ENCODE results near the gene LYG1. TPM values are rescaled to one million over a fixed set of nuclear protein-coding genes. Genes with fewer than 3 reads are reported as not detected.
"Not testable (repeated sequence)": the region's sequence is repeated elsewhere in the genome, so short reads cannot be mapped to it uniquely, and the experiment has no call there.

The LYG1 gene
- total RNA-seq: 1 to 10 TPM in 2 of 4 donors, under 1 TPM in 1, not detected in 1; 0.40 to 2.0 (median 1.8) TPM

GRCh38 chr2:99301097-99301496, at the start of gene LYG1:
Gene LYG1 (minus strand): TSS chr2:99301197. CDS start chr2:99295670, 5,527 bp downstream.
- 96 to 98% methylated on average over 2 of the region's 2 CpGs for WGBS, 2 donors
- H3K9me3 ChIP-seq; DNase-seq; H3K27me3 ChIP-seq; H3K4me3 ChIP-seq (replicated peaks in 1 of 3); intact Hi-C loops (cut with DNase I); H3K27ac ChIP-seq; H3K36me3 ChIP-seq; H3K4me1 ChIP-seq: not testable (repeated sequence)

- Histone ChIP-seq H3K27ac (no peak overlapping the region), H3K36me3 (no peaks in the 10 kb centered on the region), H3K27me3 (no peaks in the 10 kb centered on the region), H3K4me3 (replicated peaks in 1 of 3) (no peak overlapping the region), H3K4me1 (peaks cover 0 to 3% of the 10 kb centered on the region in 2 donors), H3K9me3 (no peaks in the 10 kb centered on the region)
- TF ChIP-seq POLR2A (IDR thresholded peaks at IDR 0.05): no peak
- no peak for TF ChIP-seq CTCF (IDR thresholded peaks at IDR 0.05)
- no peak for DNase-seq
- intact Hi-C loops (cut with DNase I): no loop called here
Observed at GRCh38 chr2:99350194-99350593, 49.2 kb upstream of the LYG1 start.

GRCh38 chr2:99348173-99348572, 47.2 kb upstream of the LYG1 start:
- intact Hi-C loops (cut with DNase I): no loop called here
- no peak for DNase-seq
- no peak overlapping the region for H3K4me3 ChIP-seq (replicated peaks in 1 of 3)
- TF ChIP-seq CTCF (IDR thresholded peaks at IDR 0.05) (no peak), POLR2A (IDR thresholded peaks at IDR 0.05) (no peak)
- H3K9me3 ChIP-seq: no peaks in the 10 kb centered on the region
- H3K27me3 ChIP-seq: no peaks in the 10 kb centered on the region
- WGBS, 2 donors: 90 to 92% methylated on average over 3 of the region's 3 CpGs
- peaks cover 0 to 3% of the 10 kb centered on the region in 2 donors for H3K4me1 ChIP-seq
- H3K27ac ChIP-seq: no peak overlapping the region
- H3K36me3 ChIP-seq: no peaks in the 10 kb centered on the region

- no peak for DNase-seq
- TF ChIP-seq CTCF (IDR thresholded peaks at IDR 0.05): no peak
- TF ChIP-seq POLR2A (IDR thresholded peaks at IDR 0.05): no peak
- no peak overlapping the region for H3K4me3 ChIP-seq (replicated peaks in 1 of 3)
- H3K9me3 ChIP-seq: no peaks in the 10 kb centered on the region
- no peaks in the 10 kb centered on the region for H3K27me3 ChIP-seq
- H3K36me3 ChIP-seq: no peaks in the 10 kb centered on the region
- H3K27ac ChIP-seq: no peak overlapping the region
- intact Hi-C loops (cut with DNase I): no loop called here
- peaks cover 0 to 3% of the 10 kb centered on the region in 2 donors for H3K4me1 ChIP-seq
Observed at GRCh38 chr2:99346218-99346617, 45.2 kb upstream of the LYG1 start.

- H3K4me1 ChIP-seq; H3K9me3 ChIP-seq; H3K27ac ChIP-seq; H3K4me3 ChIP-seq (replicated peaks in 1 of 3); DNase-seq; H3K27me3 ChIP-seq; H3K36me3 ChIP-seq; intact Hi-C loops (cut with DNase I): not testable (repeated sequence)
- 94 to 95% methylated on average over 7 of the region's 7 CpGs for WGBS, 2 donors
Observed at GRCh38 chr2:99345446-99345845, 44.4 kb upstream of the LYG1 start.

- Histone ChIP-seq H3K9me3 (no peaks in the 10 kb centered on the region), H3K4me1 (peaks cover 6% of the 10 kb centered on the region in 2 donors), H3K27ac (no peak overlapping the region), H3K27me3 (no peaks in the 10 kb centered on the region), H3K36me3 (no peaks in the 10 kb centered on the region), H3K4me3 (replicated peaks in 1 of 3) (no peak overlapping the region)
- WGBS, 2 donors: 96 to 98% methylated on average over 2 of the region's 2 CpGs
- no peak for DNase-seq
- TF ChIP-seq POLR2A (IDR thresholded peaks at IDR 0.05) (no peak), CTCF (IDR thresholded peaks at IDR 0.05) (no peak)
- intact Hi-C loops (cut with DNase I): no loop called here
Observed at GRCh38 chr2:99342536-99342935, 41.5 kb upstream of the LYG1 start.

Data from thyroid gland (tissue), 4 donors.